Duodenal mucosa (tissue), 2 donors: ENCODE data around the gene LHX4.

Source experiments
- H3K27ac ChIP-seq: one replicate; pipeline ENCODE4 v1.7.0; 2013; ENCODE audit warnings: low read depth, low read length
- H3K27me3 ChIP-seq, 2 donors: one replicate each; pipeline ENCODE4 v1.7.0; 2013; ENCODE audit warnings: low read length in 2 of 2, control low read depth in 1 of 2; ENCODE audit not compliant: insufficient read depth in 2 of 2, control insufficient read depth in 1 of 2
- H3K36me3 ChIP-seq, 2 donors: one replicate each; pipeline ENCODE4 v1.7.0; 2013; ENCODE audit warnings: low read length in 2 of 2, control low read depth in 1 of 2; ENCODE audit not compliant: insufficient read depth in 2 of 2, control insufficient read depth in 1 of 2
- H3K4me1 ChIP-seq, 2 donors: one replicate each; pipeline ENCODE4 v1.7.0; 2013; ENCODE audit warnings: low read length in 2 of 2, control low read depth in 1 of 2; ENCODE audit not compliant: insufficient read depth in 2 of 2, control insufficient read depth in 1 of 2
- H3K4me3 ChIP-seq, 2 donors: one replicate each; pipeline ENCODE4 v1.7.0; 2013; ENCODE audit warnings: low read length in 2 of 2, low read depth in 1 of 2
- H3K9ac ChIP-seq, 2 donors: one replicate each; pipeline ENCODE4 v1.7.0; 2013; ENCODE audit warnings: low read length in 2 of 2, low read depth in 1 of 2
- H3K9me3 ChIP-seq, 2 donors: one replicate each; pipeline ENCODE4 v1.7.0; 2013; ENCODE audit warnings: low read length in 2 of 2, control low read depth in 1 of 2; ENCODE audit not compliant: control insufficient read depth in 1 of 2

The LHX4 gene

GRCh38 chr1:180233191-180234011, 3.3 kb downstream of the LHX4 start:
- Histone ChIP-seq H3K4me3 (no peak overlapping the region), H3K36me3 (no peaks in the 10 kb centered on the region), H3K9me3 (no peaks in the 10 kb centered on the region), H3K4me1 (peaks cover 22 to 46% of the 10 kb centered on the region in 2 donors), H3K9ac (no peak overlapping the region), H3K27ac (no peak overlapping the region), H3K27me3 (peaks cover 92 to 93% of the 10 kb centered on the region in 2 donors)

- peaks cover 22 to 38% of the 10 kb centered on the region in 2 donors for H3K4me1 ChIP-seq
- no peaks in the 10 kb centered on the region for H3K9me3 ChIP-seq
- peak overlapping the region; percentile 63 to 64 for H3K4me3 ChIP-seq
- no peak overlapping the region for H3K27ac ChIP-seq
- H3K36me3 ChIP-seq: no peaks in the 10 kb centered on the region
- H3K27me3 ChIP-seq: peaks cover 91 to 93% of the 10 kb centered on the region in 2 donors
- no peak overlapping the region for H3K9ac ChIP-seq
Measured at GRCh38 chr1:180234369-180235076, 4.5 kb downstream of the LHX4 start.

GRCh38 chr1:180235077-180235501, 5.0 kb downstream of the LHX4 start:
- no peaks in the 10 kb centered on the region for H3K9me3 ChIP-seq
- H3K27ac ChIP-seq: no peak overlapping the region
- peak overlapping the region; percentile 63 to 64 for H3K4me3 ChIP-seq
- H3K9ac ChIP-seq: no peak overlapping the region
- no peaks in the 10 kb centered on the region for H3K36me3 ChIP-seq
- peaks cover 22 to 38% of the 10 kb centered on the region in 2 donors for H3K4me1 ChIP-seq
- peaks cover 96 to 98% of the 10 kb centered on the region in 2 donors for H3K27me3 ChIP-seq

- peaks cover 97 to 98% of the 10 kb centered on the region in 2 donors for H3K27me3 ChIP-seq
- H3K36me3 ChIP-seq: no peaks in the 10 kb centered on the region
- H3K9ac ChIP-seq: no peak overlapping the region
- no peak overlapping the region for H3K27ac ChIP-seq
- H3K4me3 ChIP-seq: peak overlapping the region; percentile 45 to 64
- H3K4me1 ChIP-seq: peaks cover 22 to 33% of the 10 kb centered on the region in 2 donors
- no peaks in the 10 kb centered on the region for H3K9me3 ChIP-seq
Measured at GRCh38 chr1:180235502-180236239, 5.6 kb downstream of the LHX4 start.

- H3K9me3 ChIP-seq: no peaks in the 10 kb centered on the region
- no peak overlapping the region for H3K4me3 ChIP-seq
- H3K4me1 ChIP-seq: peaks cover 18 to 27% of the 10 kb centered on the region in 2 donors
- no peak overlapping the region for H3K9ac ChIP-seq
- peaks cover 94 to 95% of the 10 kb centered on the region in 2 donors for H3K27me3 ChIP-seq
- H3K27ac ChIP-seq: no peak overlapping the region
- H3K36me3 ChIP-seq: no peaks in the 10 kb centered on the region
Measured at GRCh38 chr1:180236698-180237509, 6.8 kb downstream of the LHX4 start.

GRCh38 chr1:180237869-180238476, 7.9 kb downstream of the LHX4 start:
- Histone ChIP-seq H3K4me1 (peaks cover 17 to 22% of the 10 kb centered on the region in 2 donors), H3K36me3 (no peaks in the 10 kb centered on the region), H3K9me3 (no peaks in the 10 kb centered on the region), H3K27me3 (peaks cover 88 to 92% of the 10 kb centered on the region in 2 donors), H3K4me3 (no peak overlapping the region), H3K27ac (no peak overlapping the region), H3K9ac (no peak overlapping the region)

- Histone ChIP-seq H3K4me1 (peaks cover 15 to 17% of the 10 kb centered on the region in 2 donors), H3K9me3 (no peaks in the 10 kb centered on the region), H3K4me3 (no peak overlapping the region), H3K27me3 (peaks cover 81 to 85% of the 10 kb centered on the region in 2 donors), H3K36me3 (no peaks in the 10 kb centered on the region), H3K27ac (no peak overlapping the region), H3K9ac (no peak overlapping the region)
Measured at GRCh38 chr1:180238675-180239074, 8.6 kb downstream of the LHX4 start.

GRCh38 chr1:180239145-180240096, 9.4 kb downstream of the LHX4 start:
- Histone ChIP-seq H3K4me1 (peaks cover 13 to 14% of the 10 kb centered on the region in 2 donors), H3K4me3 (no peak overlapping the region), H3K9ac (no peak overlapping the region), H3K9me3 (no peaks in the 10 kb centered on the region), H3K27me3 (peaks cover 75 to 78% of the 10 kb centered on the region in 2 donors), H3K27ac (no peak overlapping the region), H3K36me3 (no peaks in the 10 kb centered on the region)
